HG02973 (cell line): Measurements from ENCODE around the gene USP4.
"Not testable (repeated sequence)": the region's sequence is repeated elsewhere in the genome, so short reads cannot be mapped to it uniquely, and the experiment has no call there.

Source experiments
- ATAC-seq: cut with Tn5 transposase; IDR thresholded peaks from one replicate; pipeline ENCODE4 v1.9.1; 2021; ENCODE audit warnings: moderate library complexity; ENCODE audit not compliant: unreplicated experiment

USP4 gene, protein sequence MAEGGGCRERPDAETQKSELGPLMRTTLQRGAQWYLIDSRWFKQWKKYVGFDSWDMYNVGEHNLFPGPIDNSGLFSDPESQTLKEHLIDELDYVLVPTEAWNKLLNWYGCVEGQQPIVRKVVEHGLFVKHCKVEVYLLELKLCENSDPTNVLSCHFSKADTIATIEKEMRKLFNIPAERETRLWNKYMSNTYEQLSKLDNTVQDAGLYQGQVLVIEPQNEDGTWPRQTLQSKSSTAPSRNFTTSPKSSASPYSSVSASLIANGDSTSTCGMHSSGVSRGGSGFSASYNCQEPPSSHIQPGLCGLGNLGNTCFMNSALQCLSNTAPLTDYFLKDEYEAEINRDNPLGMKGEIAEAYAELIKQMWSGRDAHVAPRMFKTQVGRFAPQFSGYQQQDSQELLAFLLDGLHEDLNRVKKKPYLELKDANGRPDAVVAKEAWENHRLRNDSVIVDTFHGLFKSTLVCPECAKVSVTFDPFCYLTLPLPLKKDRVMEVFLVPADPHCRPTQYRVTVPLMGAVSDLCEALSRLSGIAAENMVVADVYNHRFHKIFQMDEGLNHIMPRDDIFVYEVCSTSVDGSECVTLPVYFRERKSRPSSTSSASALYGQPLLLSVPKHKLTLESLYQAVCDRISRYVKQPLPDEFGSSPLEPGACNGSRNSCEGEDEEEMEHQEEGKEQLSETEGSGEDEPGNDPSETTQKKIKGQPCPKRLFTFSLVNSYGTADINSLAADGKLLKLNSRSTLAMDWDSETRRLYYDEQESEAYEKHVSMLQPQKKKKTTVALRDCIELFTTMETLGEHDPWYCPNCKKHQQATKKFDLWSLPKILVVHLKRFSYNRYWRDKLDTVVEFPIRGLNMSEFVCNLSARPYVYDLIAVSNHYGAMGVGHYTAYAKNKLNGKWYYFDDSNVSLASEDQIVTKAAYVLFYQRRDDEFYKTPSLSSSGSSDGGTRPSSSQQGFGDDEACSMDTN

GRCh38 chr3:49339941-49340800, at the start of gene USP4:
Gene USP4, minus strand, starts transcription at chr3:49340053. Its CDS starts 29 bp downstream, at chr3:49340024.
- peak; percentile 72 for ATAC-seq

DNA sequence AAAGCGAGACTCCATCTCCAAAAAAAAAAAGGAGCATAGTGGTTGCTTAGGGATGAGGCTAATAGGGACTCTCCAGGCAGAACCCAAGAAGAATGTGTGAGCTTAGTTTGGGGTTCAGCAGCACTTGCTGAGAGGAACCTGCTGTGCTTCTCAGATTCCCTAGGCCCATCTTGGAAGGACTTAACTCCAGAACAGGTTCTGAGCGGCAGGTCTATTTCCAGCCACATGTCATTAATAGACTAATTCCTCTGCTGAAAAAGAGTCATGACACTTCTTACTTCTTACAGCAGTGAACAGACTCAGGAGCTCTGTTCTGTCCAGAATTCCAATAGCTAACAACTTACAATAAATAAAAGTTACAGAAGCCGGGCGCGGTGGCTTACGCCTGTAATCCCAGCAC, 49.4 kb upstream of the USP4 start:
- ATAC-seq = no peak

- no peak for ATAC-seq
These were observed 48.5 kb upstream of the USP4 start for GRCh38 chr3:49388289-49388820.

DNA sequence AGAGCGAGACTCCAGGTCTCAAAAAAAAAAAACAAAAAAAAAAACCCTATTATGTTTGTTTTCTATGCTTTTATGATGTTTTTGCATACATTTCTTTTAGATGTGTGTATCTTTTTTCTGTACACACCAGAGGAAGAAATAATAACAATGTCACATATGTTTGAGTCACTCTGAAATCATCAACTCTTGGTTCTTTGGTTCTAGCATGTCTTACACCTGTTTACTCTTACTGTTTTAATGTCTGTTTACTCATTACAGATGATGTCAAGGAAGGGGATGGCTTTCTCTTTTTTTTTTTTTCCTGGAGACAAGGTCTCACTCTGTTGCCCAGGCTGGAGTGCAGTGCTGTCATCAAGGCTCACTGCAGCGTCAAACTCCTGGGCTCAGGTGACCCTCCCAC, 47.9 kb upstream of the USP4 start:
- no peak for ATAC-seq

- ATAC-seq = no peak
These were observed 46.4 kb upstream of the USP4 start for GRCh38 chr3:49386056-49386756.

GRCh38 chr3:49385617-49386016, 45.8 kb upstream of the USP4 start:
- ATAC-seq = no peak

- ATAC-seq = no peak
These were observed 43.5 kb upstream of the USP4 start for GRCh38 chr3:49383387-49383786.

- ATAC-seq = no peak
These were observed 38.5 kb upstream of the USP4 start for GRCh38 chr3:49378249-49378895.

- no peak for ATAC-seq
These were observed 37.6 kb upstream of the USP4 start for GRCh38 chr3:49377483-49377882.

GRCh38 chr3:49371946-49372345, 32.1 kb upstream of the USP4 start:
- ATAC-seq = no peak

GRCh38 chr3:49370585-49371290, 30.9 kb upstream of the USP4 start:
- no peak for ATAC-seq

DNA sequence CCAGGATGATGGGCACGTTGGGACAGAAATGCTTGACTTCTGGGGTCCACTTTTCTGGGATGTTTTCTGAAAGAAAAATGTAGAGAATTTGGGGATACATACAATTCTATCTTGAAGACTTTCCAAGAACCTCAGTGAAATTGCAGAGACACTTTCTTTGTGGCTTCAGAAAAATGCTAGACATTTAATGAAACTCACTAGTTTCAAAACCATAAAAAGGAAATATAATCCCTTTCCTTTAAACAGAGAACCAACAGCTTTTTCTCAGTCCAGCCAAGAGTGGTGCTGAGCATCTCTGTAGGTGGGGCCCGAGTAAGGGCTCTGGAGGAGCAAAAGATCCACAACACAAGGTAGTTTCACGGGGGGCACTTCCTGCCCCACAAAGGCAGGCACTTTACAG, 22.7 kb upstream of the USP4 start:
- no peak for ATAC-seq

DNA sequence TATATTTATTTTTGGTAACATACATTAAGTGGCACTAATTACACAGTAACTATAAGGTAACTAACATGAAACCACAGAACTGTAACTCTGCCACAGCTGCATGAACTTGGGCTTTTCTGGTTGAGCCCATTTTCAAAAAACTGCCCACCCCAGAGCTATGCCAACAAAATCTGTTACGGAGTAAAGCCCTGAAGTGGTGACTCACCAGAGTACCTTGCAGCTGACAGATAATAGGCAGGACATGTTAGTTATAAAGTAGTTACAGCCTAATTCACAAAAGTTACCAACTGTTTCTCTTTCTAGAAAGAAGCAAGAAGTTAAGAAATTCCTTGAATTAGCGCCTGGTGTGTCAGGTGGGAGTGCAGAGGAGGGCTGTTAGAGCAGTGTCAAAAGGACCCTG, 19.8 kb upstream of the USP4 start:
- ATAC-seq = no peak

DNA sequence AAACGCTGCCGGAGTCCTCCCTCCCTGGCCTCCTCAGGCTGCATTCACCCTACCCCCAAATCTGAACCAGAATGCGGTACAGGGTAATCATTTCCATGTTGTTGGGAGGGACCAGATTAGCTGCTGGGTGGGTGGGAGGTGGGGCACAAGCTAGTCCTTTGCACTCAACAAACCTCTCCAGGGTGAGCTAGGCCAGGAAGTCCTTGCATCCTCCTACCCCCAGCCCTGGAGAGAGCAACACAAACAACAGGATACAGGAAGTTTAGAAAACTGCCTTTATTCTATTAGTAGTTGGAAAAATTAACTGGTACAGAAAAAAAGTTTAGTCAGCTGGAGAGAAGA, 19.0 kb upstream of the USP4 start:
- peak; percentile 23 for ATAC-seq

- ATAC-seq = peak; percentile 76
These were observed 18.5 kb upstream of the USP4 start, which contains the start of gene GPX1 for GRCh38 chr3:49358217-49358883. Gene GPX1, minus strand, starts transcription at chr3:49358353. Its CDS starts 75 bp downstream, at chr3:49358278.

GRCh38 chr3:49357443-49358216, 17.8 kb upstream of the USP4 start:
- ATAC-seq = peak; percentile 7

- not testable (repeated sequence) for ATAC-seq
These were observed 17.2 kb upstream of the USP4 start for GRCh38 chr3:49357095-49357442.
